ENCODE data around the gene ATP6V1G3.
"Not testable (repeated sequence)": the region's sequence is repeated elsewhere in the genome, so short reads cannot be mapped to it uniquely, and the experiment has no call there.

Gene ATP6V1G3

DNA sequence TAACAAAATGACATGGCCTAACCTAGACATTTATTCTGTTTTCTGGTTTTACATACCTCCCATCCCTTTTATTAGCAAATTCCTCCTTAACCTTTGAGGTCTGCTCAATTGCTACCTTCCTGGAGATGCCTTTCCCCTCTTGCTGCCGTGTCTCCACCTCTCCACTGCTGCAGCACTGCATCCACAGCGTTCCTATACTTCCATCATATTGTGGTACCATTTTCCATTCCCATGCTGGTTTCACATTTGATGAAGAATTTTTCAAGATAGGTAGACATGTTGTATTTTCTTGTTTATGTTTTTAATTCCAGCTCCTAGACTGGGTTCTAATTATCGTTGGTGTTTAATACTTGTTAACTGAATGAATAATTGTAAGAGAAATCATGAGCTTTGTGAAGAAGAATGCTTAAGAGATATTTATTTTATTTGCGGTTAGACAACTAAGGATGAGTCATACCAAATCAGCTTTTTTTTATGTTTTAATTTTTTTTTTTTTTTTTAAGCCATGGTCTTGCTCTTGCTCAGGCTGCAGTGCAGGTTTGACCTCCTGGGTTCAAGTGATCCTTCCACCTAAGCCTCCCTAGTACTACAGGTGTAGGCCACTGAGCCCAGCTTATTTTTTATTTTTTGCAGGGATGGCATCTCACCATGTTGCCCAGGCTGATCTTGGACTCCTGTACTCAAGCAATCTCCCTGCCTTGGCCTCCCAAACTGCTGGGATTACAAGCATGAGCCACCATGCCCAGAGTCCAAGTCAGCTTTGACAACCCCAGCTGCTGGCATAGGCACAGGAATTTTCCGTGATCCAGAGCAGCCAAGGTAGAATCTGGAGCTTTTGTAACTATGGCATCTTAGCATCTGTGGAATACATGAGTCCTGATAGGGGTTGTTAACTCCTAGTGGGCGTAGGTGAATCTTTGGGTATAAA is 44.0 kb downstream of the ATP6V1G3 start:
- DNase-seq, result no peak

DNA sequence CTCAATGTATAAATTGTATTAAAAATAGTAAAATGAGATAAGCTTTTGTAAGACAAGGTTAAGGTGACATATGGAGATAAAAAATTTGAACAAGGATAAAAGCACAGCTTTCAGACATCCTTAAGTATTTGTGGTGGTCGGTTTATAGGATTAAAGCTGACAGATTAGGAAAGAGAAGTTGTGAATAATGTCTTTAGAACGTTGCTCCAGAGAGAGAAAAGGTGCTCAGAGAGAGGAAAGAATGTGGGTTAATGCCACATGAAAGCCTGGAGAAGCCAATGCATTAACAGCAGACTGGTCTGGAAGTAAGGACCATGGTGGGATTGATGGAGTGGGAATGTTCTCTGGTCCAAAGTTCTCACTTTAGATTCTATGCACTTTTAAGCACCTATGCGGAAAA is 44.8 kb downstream of the ATP6V1G3 start:
- DNase-seq, result no peak

DNA sequence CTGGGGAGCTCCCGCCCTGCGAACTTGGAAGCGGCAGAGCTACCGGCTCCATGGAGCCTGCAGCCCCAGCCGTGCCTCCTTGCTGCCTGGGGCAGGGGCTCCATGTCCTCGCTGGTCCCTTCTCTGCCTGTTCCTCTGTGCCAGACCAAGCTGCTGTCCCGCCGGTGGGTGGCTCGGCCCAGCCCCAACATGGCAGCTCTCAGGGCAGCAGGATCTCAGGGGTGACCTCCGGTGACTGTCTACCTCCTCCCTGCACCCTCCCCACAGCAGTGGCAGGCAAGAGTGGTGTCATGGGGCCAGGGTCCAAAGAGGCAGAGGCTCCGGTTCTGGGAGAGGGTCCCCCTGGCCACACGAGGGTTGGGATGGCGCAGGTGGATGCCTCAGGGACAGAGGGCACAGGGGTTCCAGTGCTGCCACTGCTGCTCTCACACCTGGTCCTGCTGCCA is 45.8 kb downstream of the ATP6V1G3 start:
- DNase-seq, result no peak

DNA sequence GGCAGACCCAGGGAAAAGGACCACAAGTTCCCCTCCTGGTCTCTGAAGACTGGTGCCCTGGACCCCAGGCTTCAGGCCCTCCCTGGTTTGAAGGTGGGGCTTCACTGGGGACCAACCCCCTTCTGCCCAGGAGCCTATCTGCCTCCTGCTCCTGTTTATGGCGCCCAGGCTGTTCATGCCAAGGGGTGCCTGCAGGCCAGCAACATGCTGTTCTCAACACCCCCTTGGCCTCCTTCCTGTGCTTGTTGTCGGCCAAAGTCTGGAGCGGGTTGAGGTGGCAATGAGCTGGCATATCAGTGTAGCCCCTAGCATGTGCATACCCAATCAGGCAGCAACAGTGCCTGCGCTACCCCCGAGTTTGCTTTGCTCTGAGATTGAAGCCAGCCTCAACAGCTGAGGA is 46.3 kb downstream of the ATP6V1G3 start:
- no peak for DNase-seq

DNA sequence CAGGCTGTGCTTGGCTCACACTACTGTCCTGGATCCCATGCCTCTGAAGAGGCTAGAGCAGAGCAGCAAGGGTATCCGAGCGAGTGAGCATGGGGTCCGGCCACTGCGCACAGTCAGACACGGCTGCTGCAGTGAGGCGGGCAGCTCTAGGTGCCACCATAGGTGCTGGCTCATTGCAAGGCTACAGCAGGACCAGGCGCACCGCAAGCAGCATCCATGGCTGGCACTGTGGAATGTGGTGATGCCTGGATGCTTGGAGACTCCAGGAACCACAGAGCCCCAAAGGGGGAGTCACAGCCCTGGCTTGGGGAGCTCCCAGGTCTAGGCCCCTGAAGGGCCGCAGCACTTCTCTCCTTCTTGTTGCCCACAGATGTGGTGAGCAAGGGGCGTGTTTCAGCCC is 47.2 kb downstream of the ATP6V1G3 start:
- no peak for DNase-seq

DNA sequence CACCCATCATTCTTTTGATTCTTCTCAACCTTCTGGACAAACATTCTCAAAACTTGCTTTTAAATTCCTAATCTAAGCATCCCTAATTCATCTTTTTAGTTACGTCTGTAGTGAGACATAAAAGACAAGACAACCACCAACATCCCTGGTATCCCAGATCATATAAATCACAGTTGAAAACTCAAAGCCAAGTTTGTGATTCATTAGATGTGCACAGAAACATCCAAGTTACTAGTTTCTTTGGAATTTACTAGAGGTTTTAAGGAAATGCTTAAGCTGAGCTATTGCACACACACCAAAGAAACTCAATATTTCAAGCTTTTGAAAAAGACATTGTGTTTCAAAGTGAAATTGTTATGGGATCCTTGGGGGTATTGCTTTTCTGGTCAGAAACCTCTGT is 47.6 kb downstream of the ATP6V1G3 start:
- no peak for DNase-seq

DNA sequence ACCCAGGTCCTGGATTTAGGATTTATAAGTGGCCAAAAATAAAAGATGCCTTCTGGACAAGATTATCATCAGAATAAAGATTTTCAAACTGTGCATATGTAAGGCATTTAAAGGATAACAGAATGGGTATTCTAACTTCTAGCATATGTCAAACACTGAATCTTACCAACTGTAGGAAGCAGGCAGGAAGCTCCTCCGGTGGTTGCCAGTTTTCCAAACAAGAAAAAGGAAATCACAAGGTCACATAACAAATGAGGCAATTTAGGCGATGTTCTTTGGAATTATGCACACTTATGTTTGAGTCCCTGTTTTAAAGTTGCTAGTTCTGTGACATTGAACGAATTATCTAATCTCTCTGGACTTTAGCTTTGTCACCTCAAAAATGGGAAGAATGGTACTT is 48.9 kb downstream of the ATP6V1G3 start:
- DNase-seq, result no peak

DNA sequence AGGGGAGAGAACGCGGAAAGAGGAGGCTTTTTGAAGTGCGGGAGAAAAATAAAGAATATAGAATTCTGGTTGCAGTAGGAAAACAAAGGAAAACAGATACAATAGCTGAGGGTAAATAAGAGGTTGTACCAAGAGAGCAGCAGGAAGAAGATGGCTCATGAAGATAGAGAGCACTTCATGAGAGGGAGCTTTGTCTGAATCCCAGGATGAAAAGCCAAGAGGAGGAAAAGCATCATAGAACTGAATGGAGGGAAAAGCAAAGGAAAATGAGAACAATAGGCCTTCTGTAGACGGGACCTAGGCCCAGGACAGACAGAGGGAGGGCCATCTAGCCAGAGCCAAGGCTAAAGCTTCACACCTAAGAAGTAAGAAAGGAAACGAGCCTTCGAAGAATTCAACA is 49.5 kb downstream of the ATP6V1G3 start:
- no peak for DNase-seq

DNA sequence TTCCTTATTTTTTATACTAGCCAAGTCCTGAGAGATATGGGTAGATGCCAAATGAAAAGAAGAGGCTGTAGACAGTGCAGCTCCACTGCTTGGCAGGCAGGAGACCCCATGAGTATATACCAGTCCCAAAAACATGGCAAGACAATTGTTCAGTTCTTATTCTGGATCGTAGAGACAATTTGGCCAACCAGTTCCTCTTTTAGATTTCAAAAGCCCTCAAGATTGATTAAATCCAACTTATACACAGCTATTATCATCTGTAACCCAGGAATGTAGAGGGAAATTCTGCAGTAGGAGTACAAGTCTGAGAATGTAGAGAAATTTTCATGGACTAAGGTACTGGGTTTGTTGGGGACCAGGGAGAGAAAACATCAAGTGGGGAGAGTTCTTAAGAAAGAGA is 50.3 kb downstream of the ATP6V1G3 start:
- DNase-seq, result no peak

DNA sequence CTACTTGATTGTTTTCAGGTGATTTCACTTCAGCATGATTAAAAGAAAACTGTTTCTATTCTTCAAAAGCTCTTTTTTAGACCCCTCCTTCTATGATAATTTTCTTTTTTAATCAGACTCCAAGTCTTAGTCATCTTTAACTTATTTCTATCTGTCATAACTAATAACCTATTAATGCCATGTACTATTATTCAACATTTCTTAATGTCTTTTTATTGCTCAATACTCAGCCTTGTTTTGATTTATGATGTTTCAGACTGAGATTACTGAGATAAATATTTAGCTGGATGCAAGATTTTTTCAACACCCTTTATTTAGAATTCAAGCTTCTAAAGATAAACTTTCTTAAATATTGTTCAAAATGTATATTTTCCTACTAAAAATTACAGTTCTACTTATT is 53.6 kb downstream of the ATP6V1G3 start:
- no peak for DNase-seq

DNA sequence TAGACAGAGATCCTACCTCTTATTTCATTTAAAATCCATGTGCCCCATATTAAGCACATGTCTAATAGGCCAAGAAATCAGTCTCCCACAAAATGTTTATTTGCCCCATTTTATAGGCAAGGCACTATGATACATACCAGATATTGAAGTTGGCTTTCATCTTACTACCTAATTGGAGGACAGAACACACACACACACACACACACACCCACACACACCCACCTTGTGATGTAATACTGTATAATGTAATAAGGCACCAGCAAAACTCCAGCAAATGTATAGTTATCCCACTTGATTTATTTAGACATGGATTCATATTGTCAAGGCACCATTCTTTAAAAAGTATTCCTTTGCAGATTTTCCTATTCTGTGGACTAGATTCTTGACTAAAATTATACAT is 56.8 kb downstream of the ATP6V1G3 start:
- no peak for DNase-seq

DNA sequence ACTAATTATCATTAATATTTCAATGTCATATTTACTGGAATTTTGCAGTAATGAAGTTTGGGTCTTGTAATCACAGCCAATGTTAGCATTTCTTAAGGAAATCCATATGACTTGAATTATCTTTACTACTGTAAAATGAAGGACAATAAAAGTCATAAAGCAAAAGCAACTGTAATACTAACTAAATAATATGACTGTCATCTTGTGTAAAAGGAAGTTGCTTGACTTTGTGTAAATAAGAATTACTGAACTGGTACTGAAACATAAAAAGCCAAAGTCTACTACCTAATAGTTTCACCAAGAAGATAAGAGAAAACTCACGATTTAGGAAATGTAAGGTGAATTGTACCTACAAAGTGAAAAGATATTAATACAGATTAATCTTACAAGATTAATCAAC is 57.5 kb downstream of the ATP6V1G3 start:
- DNase-seq, result no peak

DNA sequence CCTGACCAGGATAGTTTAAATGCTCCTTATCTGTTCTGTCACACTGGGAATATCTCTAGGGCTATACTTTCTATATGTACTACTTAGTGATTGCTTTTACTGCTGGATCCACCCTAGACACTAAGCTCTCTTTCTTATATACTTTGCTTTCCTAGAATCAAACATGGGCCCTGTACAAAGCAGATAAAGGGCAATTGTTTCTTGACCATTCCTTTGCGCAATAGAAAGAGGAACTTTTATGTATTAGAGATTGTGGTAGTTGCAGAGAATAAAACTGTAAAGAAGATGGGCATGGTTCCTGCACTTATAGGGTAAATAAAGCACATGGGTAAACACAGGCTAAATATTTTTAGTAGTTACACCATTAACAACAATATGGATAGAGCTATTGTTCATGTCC is 58.8 kb downstream of the ATP6V1G3 start:
- DNase-seq, result no peak

DNA sequence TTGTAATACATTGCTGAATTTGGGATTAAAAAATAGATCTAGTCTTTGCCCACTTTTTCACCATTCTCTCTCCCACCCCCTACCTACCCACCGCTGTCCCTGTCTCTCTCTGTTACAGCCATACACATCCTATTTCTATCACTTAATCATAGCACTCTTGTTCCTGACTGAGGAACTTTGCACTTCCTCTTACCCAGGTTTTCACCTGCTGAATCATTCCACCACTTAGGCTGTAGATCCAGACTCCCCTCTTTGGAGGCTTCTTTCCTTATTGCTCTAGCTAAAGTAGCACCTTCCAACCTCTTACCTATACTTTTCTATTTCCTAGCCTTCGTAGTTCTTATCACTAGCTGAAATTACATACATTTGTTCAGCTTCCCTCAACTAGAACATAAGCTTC is 59.6 kb downstream of the ATP6V1G3 start:
- no peak for DNase-seq

DNA sequence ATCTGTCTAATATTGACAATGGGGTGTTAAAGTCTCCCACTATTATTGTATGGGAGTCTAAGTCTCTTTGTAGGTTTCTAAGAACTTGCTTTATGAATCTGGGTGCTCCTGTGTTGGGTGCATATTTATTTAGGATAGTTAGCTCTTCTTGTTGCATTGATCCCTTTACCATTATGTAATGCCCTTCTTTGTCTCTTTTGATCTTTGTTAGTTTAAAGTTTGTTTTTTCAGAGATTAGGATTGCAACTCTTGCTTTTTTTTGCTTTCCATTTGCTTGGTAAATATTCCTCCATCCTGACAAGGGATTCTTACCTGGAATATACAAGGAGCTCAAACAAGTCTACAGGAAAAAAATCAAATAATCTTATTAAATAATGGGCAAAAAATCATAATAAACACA is 63.1 kb downstream of the ATP6V1G3 start:
- not testable (repeated sequence) for DNase-seq
